Left hindlimb (tissue), 1 donor: ENCODE results near the gene PLEKHG7.
A peak's percentile ranks its signal among the peaks of the same experiment; 100 is the strongest.
"Not testable (repeated sequence)": the region's sequence is repeated elsewhere in the genome, so short reads cannot be mapped to it uniquely, and the experiment has no call there.

Source experiments
- DNase-seq: peaks from one replicate; pipeline ENCODE4 v3.0.0-alpha.2; 2018

The PLEKHG7 gene, protein sequence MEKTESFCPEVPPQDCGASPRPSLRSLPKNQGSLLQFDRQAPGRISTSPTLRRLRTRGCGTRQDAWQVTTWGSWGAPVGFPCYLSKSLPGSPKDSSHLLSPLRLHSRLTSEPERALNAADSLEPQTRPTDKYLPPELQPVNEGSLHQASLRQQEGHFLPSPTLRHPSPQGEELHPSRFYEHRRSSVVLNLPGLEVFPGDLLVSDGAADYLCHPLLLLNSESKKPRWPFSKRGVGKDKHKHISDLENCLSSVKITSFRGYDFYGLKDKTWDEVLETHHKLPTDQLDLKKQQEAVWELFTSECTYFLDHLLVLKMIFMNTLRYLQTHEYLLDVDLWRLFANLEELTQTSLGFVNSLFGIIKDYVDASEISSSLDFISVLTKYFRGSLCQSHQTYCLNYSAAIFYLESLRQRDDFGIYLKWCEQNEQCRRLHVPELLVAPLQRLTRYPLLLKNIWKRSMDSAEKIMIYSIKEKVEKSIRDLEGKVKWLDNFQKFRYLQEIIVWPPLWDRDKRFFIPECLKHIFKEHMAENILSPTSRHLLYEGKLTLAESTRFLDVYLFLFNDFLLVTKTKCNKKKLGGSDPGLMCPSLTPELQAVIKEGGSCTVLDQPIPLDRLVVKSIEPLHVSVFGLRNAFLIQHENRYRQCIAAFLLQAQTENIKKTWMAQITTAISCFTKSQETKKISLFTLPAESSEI

DNA sequence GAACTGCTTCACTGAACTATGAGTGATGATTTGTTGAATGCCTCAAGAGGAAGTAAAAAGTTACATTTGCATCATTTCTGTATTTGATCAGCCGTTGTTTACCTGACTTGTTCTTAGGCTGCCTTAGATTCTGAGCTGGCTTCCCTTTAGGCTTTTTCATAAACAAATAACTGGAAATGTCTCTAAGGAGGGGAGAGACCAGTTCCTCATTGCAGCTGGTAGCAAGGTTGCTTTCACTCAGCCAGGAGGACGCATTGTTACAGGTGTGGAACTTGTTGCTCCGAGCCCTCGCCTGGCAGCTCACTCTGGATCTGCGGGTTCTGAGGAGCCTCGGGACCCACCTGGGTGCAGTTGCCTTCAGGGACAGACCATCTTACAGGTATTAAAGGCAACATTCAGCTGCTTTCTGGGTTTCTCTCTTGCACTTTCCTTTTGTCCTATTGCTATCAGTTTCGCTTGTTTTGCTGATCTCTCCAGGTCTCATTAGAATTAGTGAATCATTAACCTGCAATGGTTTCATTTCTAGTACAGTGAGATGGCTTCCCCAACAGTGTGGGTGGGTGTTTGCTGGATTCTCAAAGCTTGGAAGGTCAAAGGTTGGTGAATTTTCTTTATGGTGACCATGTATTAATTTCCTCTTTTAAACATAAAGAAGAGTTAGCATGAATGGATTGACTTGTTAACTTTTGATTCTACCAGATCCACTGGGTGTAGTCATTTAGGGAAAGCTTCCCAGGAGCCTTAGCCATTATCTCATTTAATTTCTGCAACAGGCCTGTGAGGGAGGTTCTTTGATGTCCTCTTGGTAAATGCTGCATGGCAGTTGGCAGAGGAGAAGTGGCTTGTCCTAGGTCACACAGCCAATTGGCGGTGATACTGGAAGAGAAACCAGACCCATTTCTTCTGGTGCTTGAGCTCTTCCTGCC, at the start of gene PLEKHG7:
TSS of gene PLEKHG7 (plus strand) at position 236 of the 926 bp plus-strand sequence. CDS start 3,643 bp downstream, outside the sequence.
- DNase-seq = no peak

DNA sequence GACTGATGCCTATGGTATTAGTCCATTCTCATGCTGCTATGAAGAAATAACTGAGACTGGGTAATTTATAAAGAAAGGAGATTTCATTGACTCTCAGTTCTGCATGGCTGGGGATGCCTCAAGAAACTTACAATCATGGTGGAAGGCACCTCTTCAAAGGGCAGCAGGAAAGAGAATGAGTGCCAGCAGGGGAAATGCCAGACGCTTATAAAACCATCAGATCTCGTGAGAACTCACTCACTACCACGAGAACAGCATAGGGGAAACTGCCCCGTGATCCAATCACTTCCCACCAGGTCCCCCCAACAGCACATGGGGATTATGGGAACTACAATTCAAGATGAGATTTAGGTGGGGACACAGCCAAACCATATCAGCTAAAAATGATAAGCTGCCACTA, 48.5 kb upstream of the PLEKHG7 start:
- DNase-seq = not testable (repeated sequence)

DNA sequence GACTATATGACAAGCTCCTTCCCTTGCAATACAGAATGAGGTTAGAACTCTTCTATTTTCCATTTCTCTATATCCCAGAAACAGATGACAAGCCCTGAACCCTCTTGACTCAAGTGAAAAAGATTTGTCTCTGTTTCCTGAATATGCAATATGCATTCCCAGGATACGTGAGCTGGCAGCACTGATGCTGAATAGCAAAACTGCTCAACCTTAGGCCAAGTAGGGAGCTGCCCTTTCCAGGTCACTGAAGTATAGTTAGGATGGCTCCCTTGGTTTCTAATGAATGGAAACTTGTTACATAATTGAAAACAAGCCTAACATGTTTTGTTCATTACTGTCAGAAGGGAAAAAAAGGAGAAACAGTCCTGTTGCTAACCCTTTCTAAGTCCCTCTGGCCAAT, 47.9 kb upstream of the PLEKHG7 start:
- DNase-seq = peak; percentile 49

DNA sequence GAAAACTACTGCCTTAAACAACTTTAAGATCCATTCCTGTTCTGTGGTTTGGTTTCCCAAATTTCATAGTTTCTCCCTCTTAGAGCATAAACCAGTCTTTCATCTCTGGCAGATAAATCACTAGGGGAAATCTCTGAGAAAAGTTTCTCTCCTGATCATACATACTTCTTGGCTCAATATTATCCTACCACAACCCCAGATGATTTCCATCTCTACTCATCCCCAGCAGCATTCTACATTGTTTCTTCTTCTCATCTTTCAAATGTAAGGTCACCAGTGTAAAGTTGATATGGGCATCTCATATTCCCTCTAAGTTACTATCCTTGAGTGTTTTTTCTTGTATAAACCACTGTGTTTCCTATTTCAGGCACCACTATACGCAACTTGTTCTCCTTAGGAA, 45.9 kb upstream of the PLEKHG7 start:
- no peak for DNase-seq

DNA sequence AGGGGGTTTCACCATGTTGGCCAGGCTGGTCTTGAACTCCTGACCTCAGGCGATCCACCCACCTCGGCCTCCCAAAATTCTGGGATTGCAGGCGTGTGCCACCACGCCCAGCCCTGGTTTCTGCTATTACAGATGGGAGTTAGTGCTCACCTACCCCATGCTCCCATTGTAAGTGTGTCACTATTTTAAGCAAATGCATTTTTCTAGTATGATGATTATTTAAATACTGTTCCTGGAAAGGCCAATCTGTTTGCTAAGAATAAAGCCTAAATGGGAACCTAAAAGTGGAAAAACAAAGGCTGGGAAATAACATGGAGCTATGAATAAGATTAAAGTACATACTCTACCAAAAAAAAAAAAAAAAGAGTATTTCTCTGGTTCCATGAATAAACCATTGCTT, 45.0 kb upstream of the PLEKHG7 start:
- DNase-seq = no peak

DNA sequence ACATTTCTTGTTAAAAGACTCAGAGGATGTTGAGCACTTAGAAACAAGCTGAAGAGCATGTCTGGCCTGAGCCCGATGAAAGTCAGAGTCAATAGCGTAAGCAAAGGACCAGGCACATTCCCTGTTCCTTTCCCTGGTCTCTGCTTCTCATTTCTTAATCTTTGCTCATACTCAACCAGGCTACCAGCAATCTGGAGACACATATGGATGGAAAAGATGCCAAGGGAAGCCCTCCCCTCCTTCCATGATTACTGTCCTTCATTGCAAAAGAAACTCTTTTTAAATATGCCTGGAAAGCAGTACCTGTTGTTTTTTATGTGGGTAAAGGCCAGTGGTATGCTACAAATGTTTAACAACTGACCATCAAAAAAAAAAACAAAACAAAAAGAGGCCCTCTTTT, 44.2 kb upstream of the PLEKHG7 start:
- no peak for DNase-seq

DNA sequence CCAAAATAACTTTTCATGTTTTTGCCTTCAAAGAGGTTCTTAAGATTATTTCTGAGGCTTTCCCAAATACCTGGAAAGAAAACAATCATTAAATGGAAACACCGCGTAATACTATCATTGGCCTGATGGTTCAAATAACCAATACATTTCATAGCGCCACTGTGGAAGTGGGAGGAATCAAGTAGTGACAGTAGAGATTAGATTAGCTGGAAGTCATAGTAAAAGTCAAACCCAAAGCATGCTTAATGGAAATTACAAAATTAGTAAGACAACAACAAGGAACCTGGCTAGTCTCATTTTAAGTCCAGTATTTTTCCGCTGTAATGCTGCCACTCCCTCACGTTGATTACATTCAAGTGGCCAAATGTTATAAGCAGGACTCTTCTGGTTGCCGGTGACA, 41.5 kb upstream of the PLEKHG7 start:
- DNase-seq = no peak

DNA sequence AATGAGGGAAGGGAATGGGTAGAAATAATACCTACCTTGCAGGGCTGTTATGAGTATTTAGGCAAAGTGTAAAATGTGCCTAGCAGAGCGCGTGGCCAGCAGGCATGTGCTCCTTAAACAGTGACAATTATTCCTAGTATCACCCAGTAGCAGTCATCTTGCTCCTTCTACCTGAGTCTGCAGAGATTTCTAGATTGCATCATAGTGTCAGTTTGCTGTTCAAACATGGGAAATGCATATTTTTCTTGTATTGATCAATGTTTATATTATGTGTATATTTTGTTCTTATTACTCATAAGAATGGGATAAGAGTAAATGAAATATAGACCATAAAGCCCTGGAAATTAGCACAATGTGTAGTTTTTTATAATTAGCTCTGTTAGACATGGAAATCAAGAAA, 37.3 kb upstream of the PLEKHG7 start:
- DNase-seq = no peak

DNA sequence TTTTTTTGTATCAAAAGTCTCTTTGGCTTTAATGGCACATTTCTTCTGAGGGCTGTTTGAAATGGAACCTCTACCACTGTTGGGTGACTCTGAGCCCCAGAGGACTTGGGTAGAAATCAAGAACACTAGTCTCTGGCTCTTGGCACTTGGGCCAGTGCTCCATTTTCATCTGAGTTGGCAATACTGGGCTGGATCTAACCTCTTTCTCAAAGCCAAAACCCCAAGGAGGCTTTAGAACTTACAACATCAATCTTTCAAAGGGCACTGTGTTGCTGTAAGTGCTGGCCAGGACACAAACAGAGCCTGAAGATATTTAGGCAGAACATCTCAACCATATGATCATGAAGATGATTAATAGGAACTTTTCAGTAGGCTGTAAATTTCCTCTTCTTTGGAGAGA, 34.0 kb upstream of the PLEKHG7 start:
- DNase-seq = no peak

DNA sequence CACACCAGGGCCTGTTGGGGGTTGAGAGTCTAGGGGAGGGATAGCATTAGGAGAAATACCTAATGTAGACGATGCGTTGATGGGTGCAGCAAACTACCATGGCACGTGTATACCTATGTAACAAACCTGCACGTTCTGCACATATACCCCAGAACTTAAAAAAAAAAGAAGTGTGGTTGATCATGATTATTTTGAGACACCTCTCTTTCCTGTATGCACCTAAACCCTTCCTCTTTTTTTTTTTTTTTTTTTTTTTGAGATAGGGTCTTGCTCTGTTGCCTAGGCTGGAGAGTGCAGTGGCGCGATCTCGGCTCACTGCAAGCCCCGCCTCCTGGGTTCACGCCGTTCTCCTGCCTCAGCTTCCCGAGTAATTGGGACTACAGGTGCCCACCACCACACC, 31.3 kb upstream of the PLEKHG7 start:
- not testable (repeated sequence) for DNase-seq

DNA sequence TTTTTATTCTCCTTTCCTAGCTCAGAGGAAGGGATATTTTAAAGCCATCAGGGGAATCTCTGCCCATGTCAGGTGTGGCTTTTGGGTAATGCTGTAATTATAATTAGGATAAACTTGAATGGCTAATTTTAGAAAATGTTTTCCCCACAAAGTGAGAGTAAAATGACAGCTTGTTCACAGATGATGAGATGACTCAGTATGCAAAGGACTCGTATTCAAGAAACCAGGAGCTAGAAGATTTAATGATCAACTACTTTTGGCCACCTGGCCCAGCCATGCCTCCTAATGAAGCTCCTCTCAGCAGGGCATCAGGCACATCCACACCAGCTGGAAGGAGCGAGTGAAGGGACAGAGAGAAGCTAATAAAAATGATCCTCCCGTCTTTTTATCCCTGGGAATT, 29.0 kb upstream of the PLEKHG7 start:
- DNase-seq = no peak

DNA sequence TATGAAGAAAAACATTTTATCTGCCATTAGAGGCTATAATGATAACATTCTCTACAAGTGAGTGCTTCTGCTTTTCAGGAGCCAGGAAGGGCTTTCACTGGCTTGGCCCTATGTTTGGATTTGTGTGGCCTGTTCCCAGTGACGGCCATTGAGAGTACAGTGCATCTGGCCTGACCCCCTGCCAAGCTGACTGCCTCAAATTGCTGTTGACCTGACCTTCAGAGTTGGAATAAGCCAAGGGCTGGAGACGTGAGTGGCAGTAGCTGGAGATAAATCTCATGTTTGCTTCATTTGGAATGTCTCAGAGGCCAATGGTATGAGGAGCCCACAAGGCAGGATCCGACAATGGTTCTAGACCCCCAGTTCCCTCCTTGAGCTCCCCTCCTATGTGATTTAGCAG, 28.3 kb upstream of the PLEKHG7 start:
- no peak for DNase-seq

DNA sequence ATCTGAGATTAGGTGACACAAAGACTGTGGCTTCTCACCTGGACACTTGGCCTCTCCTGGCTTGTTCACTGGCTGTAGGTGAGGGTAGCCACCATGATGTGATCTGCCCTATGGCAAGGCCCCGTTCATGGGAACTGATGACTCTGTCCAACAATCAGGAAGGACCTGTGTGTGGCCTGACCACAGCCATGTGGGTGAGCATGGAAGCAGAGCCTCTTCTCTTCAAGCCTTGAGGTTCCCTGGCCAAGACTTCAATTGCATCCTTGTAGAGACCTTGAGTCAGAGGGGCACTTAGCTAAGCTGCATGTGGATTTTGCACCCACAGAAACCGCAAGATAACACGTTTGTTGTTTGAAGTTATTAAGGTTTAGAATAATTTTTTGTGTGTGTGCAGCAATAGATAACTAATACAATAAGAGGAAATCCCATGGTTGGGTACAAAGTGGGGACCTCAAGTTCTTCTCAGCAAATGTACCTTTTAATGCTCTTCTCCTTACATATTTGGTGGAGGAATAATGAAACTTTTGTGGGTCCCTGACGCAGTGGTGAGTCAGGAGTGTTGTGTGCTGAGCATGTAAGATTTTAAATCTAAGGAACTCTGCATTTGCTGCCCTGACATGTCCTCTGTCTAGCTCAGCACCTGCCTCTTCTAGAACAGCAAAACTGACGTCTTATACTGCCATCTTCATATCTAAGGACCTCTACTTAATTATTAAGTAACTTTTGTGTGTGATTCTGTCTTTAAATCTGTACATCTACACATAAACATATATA, 27.5 kb upstream of the PLEKHG7 start:
- no peak for DNase-seq

DNA sequence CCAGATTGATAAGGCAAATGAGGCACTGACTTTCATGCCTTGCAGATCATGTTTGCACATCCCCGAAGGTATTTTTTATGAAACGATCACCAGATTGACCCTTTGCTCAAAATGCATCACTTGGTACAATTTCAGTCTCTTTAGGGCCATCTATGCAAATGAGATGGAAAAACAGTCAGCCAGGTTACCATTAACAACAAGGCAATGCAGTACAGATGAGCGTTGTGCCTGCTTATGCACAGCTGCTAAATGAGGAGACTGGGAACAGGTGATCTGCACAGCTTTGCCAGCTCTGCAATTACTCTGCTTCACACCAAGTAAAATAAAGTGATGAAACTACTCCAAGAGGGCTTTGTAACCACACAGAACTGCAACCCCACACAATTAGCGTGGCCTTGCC, 26.1 kb upstream of the PLEKHG7 start:
- no peak for DNase-seq

DNA sequence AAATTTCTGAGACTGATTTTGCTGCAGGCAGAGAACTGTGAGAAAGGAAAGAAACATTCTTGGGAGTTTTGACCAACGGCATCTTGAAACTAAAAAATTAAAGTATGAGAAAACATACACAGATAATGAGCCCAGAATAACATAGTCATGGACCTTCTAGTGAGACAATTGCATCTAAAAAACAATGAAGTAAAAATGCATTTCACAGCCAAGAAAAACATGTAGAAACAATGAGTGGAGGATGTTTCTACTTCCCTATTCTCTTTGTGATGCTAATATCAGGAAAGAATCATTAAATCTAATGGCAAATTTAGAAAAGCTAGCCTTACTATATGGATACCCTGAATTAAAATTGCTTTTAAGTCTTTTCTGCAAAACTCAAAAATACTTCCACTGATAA, 12.2 kb upstream of the PLEKHG7 start:
- no peak for DNase-seq

DNA sequence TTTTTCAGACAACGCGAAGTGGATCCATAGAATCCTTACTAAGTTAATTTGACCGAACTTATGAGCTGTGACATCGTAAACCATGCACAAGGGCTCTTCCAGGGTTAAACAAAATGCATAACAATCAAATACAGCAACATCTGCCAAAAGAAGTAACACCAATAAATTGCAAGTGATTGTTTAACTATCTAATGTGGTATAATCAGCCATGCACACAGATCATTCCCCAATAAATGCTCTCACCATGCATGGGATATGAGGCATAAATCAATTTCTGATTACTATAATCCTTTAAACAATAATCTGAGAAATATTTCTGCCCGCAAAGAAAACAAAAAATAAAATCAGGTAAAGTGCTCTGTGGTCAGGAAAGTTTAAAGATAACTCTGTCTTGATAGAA, 7.7 kb upstream of the PLEKHG7 start:
- no peak for DNase-seq

DNA sequence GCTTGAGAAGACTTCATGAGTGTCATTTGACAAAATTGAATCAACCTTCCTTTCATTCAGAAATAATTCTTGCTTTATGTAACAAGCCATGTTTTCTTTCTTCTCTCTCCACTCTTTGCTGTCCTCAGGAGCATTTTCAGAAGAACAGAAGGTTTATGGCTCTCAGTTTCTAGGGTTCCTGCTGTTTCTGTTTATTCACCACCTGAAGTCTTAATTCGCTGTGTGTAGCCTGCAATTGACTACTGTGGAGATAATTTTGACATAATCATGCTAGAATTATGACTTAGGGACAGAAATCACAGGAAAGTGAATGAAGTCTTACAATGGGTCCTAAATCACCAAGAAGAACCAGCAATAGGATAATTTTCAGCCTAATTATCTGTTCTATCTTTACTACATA, 7.2 kb upstream of the PLEKHG7 start:
- DNase-seq = no peak

DNA sequence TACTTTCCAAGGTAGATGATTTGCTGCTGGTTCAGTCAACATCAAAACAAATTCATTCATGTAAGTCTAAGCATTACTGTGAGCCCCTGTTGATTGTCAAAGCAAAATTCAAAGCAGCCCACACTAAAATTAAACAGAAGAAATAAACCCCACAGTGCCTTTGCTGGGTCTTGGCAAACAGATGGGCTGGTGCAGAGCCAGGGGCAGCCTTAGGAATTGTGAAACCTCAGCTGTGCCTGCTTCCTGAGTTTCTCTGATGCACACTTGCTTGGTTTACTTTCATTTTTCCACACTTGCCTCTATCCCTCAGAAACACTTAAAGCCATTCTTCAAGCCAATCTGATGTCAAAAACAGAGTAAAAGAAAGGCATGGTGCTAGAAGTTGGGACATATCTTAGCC, 6.6 kb upstream of the PLEKHG7 start:
- DNase-seq = peak; percentile 46

DNA sequence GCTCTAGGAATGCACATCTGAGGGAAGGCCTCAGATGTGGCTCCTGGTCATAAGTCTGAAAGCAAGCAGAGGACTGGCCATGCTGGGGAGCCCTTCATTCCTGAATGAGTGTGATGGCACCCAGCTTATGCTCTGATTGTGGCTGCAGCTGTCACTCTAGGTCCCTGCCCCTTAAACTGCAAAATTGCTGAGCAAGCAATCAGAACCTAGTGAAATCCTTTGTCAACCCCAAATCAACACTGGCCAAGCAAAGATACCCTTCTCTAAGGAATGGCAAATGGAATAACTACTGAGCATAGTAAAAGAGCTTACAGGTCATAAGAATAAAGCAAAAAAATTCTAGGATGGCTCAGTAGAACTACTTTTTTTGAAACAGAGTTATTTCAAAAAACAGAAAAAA, 4.3 kb upstream of the PLEKHG7 start:
- no peak for DNase-seq

DNA sequence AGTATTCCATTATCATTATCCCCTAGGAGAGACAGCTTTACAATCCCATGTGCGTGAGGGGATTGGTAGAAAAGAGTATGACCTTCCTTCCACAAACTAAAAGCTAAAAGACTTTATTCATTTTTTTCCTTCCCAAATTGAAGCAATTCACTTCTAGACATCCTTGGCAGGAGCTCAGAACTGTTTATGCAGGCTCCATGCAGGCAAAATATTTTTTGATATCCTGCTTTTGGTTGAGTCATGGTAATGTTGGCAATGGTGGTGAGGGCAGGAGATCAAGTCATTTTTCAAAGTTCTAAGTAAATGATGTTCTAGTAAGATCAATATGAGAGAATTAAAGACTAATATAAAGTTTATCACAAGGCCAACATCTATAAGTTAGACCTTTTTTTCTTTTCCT, 1.3 kb upstream of the PLEKHG7 start:
- no peak for DNase-seq

DNA sequence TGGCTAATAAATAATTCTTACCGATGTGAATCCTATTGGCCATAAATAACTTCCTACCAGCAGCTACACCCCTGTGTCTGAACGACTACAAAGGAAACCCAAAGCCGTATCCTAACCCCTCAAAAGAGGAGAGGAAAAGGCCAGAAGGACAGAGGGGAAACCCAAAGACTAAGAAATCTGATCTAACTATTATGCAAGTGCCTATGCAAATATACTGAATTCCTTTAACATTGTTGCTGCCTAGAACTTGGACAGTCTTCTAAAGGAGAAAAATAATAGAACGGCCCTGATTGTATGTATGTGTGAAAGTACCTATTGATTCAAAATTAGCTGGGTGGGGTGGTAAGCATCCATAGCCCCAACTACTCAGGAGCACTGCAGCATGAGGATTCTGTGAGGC, 997 bp downstream of the PLEKHG7 start:
- DNase-seq = no peak

DNA sequence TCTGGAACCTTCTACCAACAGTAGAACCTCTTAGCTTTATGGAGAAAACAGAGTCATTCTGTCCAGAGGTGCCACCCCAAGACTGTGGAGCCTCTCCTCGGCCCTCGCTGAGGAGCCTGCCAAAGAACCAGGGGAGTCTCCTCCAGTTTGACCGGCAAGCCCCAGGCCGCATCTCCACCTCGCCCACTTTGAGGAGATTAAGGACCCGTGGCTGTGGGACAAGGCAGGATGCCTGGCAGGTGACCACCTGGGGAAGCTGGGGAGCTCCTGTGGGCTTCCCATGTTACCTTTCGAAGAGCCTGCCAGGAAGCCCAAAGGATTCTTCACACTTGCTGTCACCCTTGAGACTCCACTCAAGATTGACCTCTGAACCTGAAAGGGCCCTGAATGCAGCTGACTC, 3.8 kb downstream of the PLEKHG7 start:
- DNase-seq = no peak

DNA sequence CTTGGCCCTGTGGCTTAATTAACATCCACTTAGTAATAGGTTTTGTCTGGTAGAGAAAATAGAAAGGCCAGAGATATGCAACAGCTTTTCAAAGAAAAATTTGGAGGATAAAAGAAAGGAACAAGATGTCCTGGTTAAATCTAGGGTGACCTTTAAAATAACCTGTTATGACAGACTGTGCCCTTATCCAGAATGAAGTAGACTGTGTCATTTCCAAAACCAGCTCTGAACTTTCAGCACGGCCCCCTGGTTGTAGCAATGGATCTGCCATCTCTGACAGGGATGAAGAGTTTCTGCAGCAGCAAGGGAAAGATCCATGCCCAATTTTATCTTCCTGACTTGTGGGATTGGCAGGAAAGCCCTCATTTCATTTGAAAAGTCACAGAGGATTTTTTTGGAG, 5.1 kb downstream of the PLEKHG7 start:
- DNase-seq = no peak
